ENCODE results near the gene GABRB1.

- TF ChIP-seq CTCF (IDR thresholded peaks at IDR 0.05; ENCODE audit: control extremely low read depth in 1 of 3, insufficient read depth in 1 of 3, low read depth in 1 of 3, low read length in 3 of 3) (no peak), RFX5 (IDR thresholded peaks at IDR 0.05; ENCODE audit: borderline replicate concordance, low read depth, low read length) (no peak), POLR2A (IDR thresholded peaks at IDR 0.05; ENCODE audit: control extremely low read depth in 1 of 2, low read depth in 2 of 2, low read length in 2 of 2) (no peak), SP1 (IDR thresholded peaks at IDR 0.05; ENCODE audit: low read depth, low read length) (no peak), SP2 (IDR thresholded peaks at IDR 0.05; ENCODE audit: low read length) (no peak), GABPA (IDR thresholded peaks at IDR 0.05; ENCODE audit: borderline replicate concordance, insufficient read depth, low read length) (no peak), CHD2 (IDR thresholded peaks at IDR 0.05; ENCODE audit: low read length) (no peak)
These were observed 79.3 kb downstream of the GABRB1 start for GRCh38 chr4:47110546-47111132.

All from H1 (cell line).